HepG2 (cell line): ENCODE results near the gene PTPRCAP. TPM values are rescaled to one million over a fixed set of nuclear protein-coding genes. Genes with fewer than 3 reads are reported as not detected.

ENCODE experiments used
- ARNT2 ChIP-seq: sonication (generic); formaldehyde crosslinking; IDR thresholded peaks from 2 replicates; pipeline ENCODE4 v1.8.0; 2022; ENCODE audit warnings: mild to moderate bottlenecking, low read depth, missing genetic modification reagents, moderate library complexity
- DNMT3B ChIP-seq: conservative IDR thresholded peaks from 2 replicates; pipeline ENCODE4 v1.6.1; 2016; ENCODE audit warnings: missing biosample characterization, control low read depth
- FOXP1 ChIP-seq, 2 experiments: fragments of 450-650 bp in 1 of 2; IDR thresholded peaks; 2 replicates each; pipeline ENCODE4 v1.6.1; 2017 to 2018; ENCODE audit warnings: antibody characterized with exemption in 1 of 2
- HES4 ChIP-seq: sonication (generic); formaldehyde crosslinking; IDR thresholded peaks from 2 replicates; pipeline ENCODE4 v1.9.0; 2021; ENCODE audit warnings: mild to moderate bottlenecking, missing genetic modification reagents, borderline replicate concordance
- RARG ChIP-seq: sonication (generic); formaldehyde crosslinking; IDR thresholded peaks from 2 replicates; pipeline ENCODE4 v1.4.0; 2020; ENCODE audit warnings: low read depth, mild to moderate bottlenecking, missing genetic modification reagents
- SP4 ChIP-seq: sonication (generic); formaldehyde crosslinking; IDR thresholded peaks from 2 replicates; pipeline ENCODE4 v1.8.1; 2023; ENCODE audit warnings: mild to moderate bottlenecking, missing genetic modification reagents
- ZBTB1 ChIP-seq: sonication (generic); formaldehyde crosslinking; IDR thresholded peaks from 2 replicates; pipeline ENCODE4 v1.4.0; 2020; ENCODE audit warnings: missing genetic modification reagents, borderline replicate concordance
- ZHX2 ChIP-seq, 2 experiments: sonication (generic) in 1 of 2; formaldehyde crosslinking in 1 of 2; IDR thresholded peaks; 2 replicates each; pipeline versions ENCODE4 v1.6.1 to v1.9.0; 2014 to 2022; ENCODE audit warnings: antibody characterized with exemption in 1 of 2, borderline replicate concordance in 1 of 2, inconsistent platforms in 1 of 2, low read depth in 1 of 2, missing genetic modification reagents in 1 of 2
- ZNF512B ChIP-seq: sonication (generic); formaldehyde crosslinking; IDR thresholded peaks from 2 replicates; pipeline ENCODE4 v1.5.1; 2020; ENCODE audit warnings: missing genetic modification reagents, mild to moderate bottlenecking, borderline replicate concordance
- ZNF558 ChIP-seq: sonication (generic); formaldehyde crosslinking; IDR thresholded peaks from 2 replicates; pipeline ENCODE4 v1.9.0; 2022; ENCODE audit warnings: mild to moderate bottlenecking, missing genetic modification reagents, borderline replicate concordance
- ZNF678 ChIP-seq: sonication (generic); formaldehyde crosslinking; IDR thresholded peaks from 2 replicates; pipeline ENCODE4 v1.4.0; 2020; ENCODE audit warnings: mild to moderate bottlenecking, missing genetic modification reagents
- ZNF761 ChIP-seq: sonication (generic); formaldehyde crosslinking; conservative IDR thresholded peaks from 2 replicates; pipeline ENCODE4 v1.4.0; 2020; ENCODE audit warnings: mild to moderate bottlenecking, missing genetic modification reagents
- ZNF839 ChIP-seq: sonication (generic); formaldehyde crosslinking; IDR thresholded peaks from 2 replicates; pipeline ENCODE4 v1.4.0; 2020; ENCODE audit warnings: missing genetic modification reagents, mild to moderate bottlenecking, borderline replicate concordance
- polyA plus RNA-seq, 8 experiments: library from polyadenylated mRNA; depleted of rRNA in 3 of 8; stranded (reverse) in 7 of 8; unstranded in 1 of 8; fragments of >200 nt; fragmentation: Illumina TruSeq in 4 of 8; extraction: Trizol in 4 of 8; gene quantifications; 2 replicates each; pipeline versions ENCODE4 v1.2.1 to v1.2.3, GENCODE V29; 2011 to 2016; ENCODE audit warnings: low read depth in 4 of 8, missing spikeins in 1 of 8, mixed read lengths in 1 of 8; ENCODE audit not compliant: insufficient read depth in 1 of 8
- total RNA-seq, 5 experiments: library from RNA; depleted of rRNA; stranded (reverse); fragments of >200 nt; fragmentation: Illumina TruSeq; extraction: Trizol; gene quantifications; 2 replicates each; pipeline ENCODE4 v1.2.3, GENCODE V29; 2016; ENCODE audit warnings: low read depth in 1 of 5
- TF ChIP-seq, protein P1 (sequence below): IDR thresholded peaks from 2 replicates; pipeline ENCODE4 v1.6.1; 2016; ENCODE audit warnings: missing biosample characterization, missing genetic modification reagents, low read depth

Gene PTPRCAP
- total and polyA plus RNA-seq, 2 of the 13 experiments (the other 11 are each of a cell fraction or from before 2014, with no cell fraction given) = 0.60 to 0.70 TPM

DNA sequence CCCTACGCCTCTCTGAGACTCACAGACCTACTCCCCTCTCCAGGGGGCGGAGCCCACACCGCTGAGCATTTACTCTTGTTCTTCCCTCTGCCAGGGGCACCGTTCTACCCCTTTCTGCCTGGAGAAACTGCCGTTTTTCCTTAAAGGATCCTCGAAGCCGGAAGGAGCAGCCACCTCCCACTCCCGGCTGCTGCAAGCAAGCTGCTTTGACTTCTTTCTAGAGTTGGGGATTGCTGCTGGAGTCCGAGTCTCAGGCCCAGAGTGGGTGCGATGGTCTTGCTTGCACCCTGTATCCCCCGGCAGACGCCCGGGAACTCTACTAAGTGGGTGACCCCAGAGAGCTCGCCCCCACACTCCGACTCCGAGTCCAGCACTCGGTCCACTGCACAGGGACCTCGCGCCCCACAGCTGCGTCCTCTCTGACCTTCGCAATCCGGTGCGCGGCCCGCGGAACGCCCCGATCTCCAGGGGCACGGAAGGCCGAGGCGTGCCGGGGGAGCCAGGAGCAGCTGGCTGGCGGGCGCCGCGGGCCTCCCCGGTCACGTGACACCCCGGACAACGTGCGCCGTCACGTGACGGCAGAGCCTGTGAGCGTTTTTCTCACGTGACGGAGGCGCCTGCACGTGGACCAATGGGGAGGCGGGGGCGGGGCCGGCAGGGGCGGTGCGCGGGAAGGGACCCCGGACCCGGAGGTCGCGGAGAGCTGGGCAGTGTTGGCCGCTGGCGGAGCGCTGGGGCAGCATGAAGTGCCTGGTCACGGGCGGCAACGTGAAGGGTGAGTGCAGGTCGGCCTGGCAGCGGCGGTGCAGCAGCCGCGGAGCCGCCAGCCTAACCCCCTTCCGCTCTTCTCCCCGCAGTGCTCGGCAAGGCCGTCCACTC, 45.9 kb downstream of the PTPRCAP start, which contains the start of gene RAD9A (continued):
- TF ChIP-seq ZNF839 (CRISPR knock-in tag) (no peak), ZNF761 (peak; percentile 68), HES4 (CRISPR knock-in tag) (no peak), ZBTB1 (CRISPR knock-in tag) (no peak), ZNF678 (peak; percentile 55; the same call in 1 of the 2 replicates), ZNF512B (0 out of 2 replicates have a peak, but pooled peaks have one; percentile 55), ZNF558 (no peak), RARG (CRISPR knock-in tag) (no peak), FOXP1 (IDR thresholded peaks at IDR 0.05) (no peak), FOXP1 (CRISPR knock-in tag; IDR thresholded peaks at IDR 0.05) (peak; percentile 18; the same call in 1 of the 2 replicates), DNMT3B (CRISPR knock-in tag) (0 out of 2 replicates have a peak, but pooled peaks have one; percentile 35), ARNT2 (CRISPR knock-in tag) (peak; percentile 79), SP4 (CRISPR knock-in tag) (peak; percentile 96), ZHX2 (IDR thresholded peaks at IDR 0.05; ENCODE audit: low read depth) (0 out of 2 replicates have a peak, but pooled peaks have one; percentile 28), ZHX2 (CRISPR knock-in tag; IDR thresholded peaks at IDR 0.05; ENCODE audit: borderline replicate concordance) (no peak)
- TF ChIP-seq, protein P1, sequence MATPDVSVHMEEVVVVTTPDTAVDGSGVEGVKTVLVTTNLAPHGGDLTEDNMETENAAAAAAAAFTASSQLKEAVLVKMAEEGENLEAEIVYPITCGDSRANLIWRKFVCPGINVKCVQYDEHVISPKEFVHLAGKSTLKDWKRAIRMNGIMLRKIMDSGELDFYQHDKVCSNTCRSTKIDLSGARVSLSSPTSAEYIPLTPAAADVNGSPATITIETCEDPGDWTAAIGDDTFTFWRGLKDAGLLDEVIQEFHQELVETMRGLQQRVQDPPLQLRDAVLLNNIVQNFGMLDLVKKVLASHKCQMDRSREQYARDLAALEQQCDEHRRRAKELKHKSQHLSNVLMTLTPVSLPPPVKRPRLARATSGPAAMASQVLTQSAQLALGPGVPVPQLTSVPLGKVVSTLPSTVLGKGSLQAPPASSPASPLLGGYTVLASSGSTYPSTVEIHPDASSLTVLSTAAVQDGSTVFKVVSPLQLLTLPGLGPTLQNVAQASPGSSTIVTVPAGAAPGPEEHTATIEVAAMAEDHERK (CRISPR knock-in tag) = peak; percentile 60
